ENCODE measurements around the gene INPP5F. TPM values are rescaled to one million over a fixed set of nuclear protein-coding genes. Genes with fewer than 3 reads are reported as not detected.
"Not testable (repeated sequence)": the region's sequence is repeated elsewhere in the genome, so short reads cannot be mapped to it uniquely, and the experiment has no call there.

Gene INPP5F
- total and polyA plus RNA-seq, 2 experiments from 2014 or later, result 41.4 to 86.0 TPM

GRCh38 chr10:119795101-119795500, 69.3 kb downstream of the INPP5F start:
- not testable (repeated sequence) for DNase-seq (ENCODE audit: low spot score); H2AFZ ChIP-seq; H3K27ac ChIP-seq (ENCODE audit: low read depth); H3K4me2 ChIP-seq; H3K4me1 ChIP-seq (ENCODE audit: insufficient read depth); H3K4me3 ChIP-seq; H4K20me1 ChIP-seq (replicated peaks; ENCODE audit: insufficient read depth); H3F3A ChIP-seq (replicated peaks; ENCODE audit: low read depth); ATAC-seq; H3K4me1 Mint-ChIP-seq; H3K4me3 Mint-ChIP-seq; H3K27me3 Mint-ChIP-seq (ENCODE audit: insufficient read depth, low read depth, poor library complexity); H3K27ac Mint-ChIP-seq; H3K36me3 ChIP-seq (ENCODE audit: insufficient read depth); H3K79me2 ChIP-seq (replicated peaks; ENCODE audit: insufficient read depth); H3K9me2 ChIP-seq (ENCODE audit: insufficient read depth); H3K27me3 ChIP-seq (ENCODE audit: insufficient read depth)
- Mint-ChIP-seq H3K9me3 (peaks cover 12% of the 10 kb centered on the region; the same call in 2 of the 3 replicates), H3K36me3 (ENCODE audit: low read depth) (peaks cover 24% of the 10 kb centered on the region)

DNA sequence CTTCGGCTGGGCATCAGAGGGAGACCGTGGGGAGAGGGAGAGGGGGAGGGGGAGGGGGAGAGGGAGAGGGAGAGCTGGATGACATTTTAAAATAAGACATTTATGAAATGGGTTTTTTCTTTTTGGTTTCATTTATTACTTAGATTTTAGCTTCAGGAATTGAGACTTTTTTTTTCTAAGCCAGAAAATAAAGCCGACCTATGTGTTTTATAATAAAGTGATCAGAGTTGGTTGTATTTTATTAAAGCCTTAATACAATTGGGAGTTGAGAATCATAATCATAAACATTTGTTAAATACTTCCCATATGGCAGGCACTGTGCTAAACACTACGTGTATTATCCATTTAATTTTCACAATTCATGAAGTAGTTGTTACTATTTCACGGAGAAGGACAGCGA, 70.2 kb downstream of the INPP5F start:
- H3K27me3 ChIP-seq (ENCODE audit: insufficient read depth), result no peaks in the 10 kb centered on the region
- H2AFZ ChIP-seq, result no peak overlapping the region
- H3K36me3 ChIP-seq (ENCODE audit: insufficient read depth), result no peaks in the 10 kb centered on the region
- ATAC-seq (no peak), DNase-seq (ENCODE audit: low spot score) (no peak)
- Mint-ChIP-seq H3K27ac (no peak overlapping the region), H3K4me1 (no peaks in the 10 kb centered on the region), H3K36me3 (ENCODE audit: low read depth) (peaks cover 24% of the 10 kb centered on the region), H3K27me3 (ENCODE audit: insufficient read depth, low read depth, poor library complexity) (peaks cover 6% of the 10 kb centered on the region), H3K4me3 (no peak overlapping the region), H3K9me3 (peaks cover 12% of the 10 kb centered on the region; the same call in 2 of the 3 replicates)
- no peaks in the 10 kb centered on the region for H3K79me2 ChIP-seq (replicated peaks; ENCODE audit: insufficient read depth)
- no peak overlapping the region for H3K4me3 ChIP-seq
- TF ChIP-seq STAT1 (IDR thresholded peaks at IDR 0.05; ENCODE audit: unreplicated experiment) (no peak), JUNB (IDR thresholded peaks at IDR 0.05; ENCODE audit: unreplicated experiment) (no peak), POLR2AphosphoS5 (IDR thresholded peaks at IDR 0.05; ENCODE audit: low read depth) (no peak), ZNF114 (CRISPR knock-in tag; IDR thresholded peaks at IDR 0.05) (no peak), EZH2 (IDR thresholded peaks at IDR 0.05; ENCODE audit: low read depth, unreplicated experiment) (no peak), ZNF331 (CRISPR knock-in tag; IDR thresholded peaks at IDR 0.05; ENCODE audit: low read depth) (no peak), CREB1 (CRISPR knock-in tag; IDR thresholded peaks at IDR 0.05; ENCODE audit: low read depth) (no peak), NANOG (IDR thresholded peaks at IDR 0.05; ENCODE audit: borderline replicate concordance) (no peak), EZH2phosphoT487 (IDR thresholded peaks at IDR 0.05; ENCODE audit: unreplicated experiment) (no peak)
- TF ChIP-seq, protein P1, sequence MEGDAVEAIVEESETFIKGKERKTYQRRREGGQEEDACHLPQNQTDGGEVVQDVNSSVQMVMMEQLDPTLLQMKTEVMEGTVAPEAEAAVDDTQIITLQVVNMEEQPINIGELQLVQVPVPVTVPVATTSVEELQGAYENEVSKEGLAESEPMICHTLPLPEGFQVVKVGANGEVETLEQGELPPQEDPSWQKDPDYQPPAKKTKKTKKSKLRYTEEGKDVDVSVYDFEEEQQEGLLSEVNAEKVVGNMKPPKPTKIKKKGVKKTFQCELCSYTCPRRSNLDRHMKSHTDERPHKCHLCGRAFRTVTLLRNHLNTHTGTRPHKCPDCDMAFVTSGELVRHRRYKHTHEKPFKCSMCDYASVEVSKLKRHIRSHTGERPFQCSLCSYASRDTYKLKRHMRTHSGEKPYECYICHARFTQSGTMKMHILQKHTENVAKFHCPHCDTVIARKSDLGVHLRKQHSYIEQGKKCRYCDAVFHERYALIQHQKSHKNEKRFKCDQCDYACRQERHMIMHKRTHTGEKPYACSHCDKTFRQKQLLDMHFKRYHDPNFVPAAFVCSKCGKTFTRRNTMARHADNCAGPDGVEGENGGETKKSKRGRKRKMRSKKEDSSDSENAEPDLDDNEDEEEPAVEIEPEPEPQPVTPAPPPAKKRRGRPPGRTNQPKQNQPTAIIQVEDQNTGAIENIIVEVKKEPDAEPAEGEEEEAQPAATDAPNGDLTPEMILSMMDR (conservative IDR thresholded peaks at IDR 0.05; ENCODE audit: low read depth in 2 of 2), result no peak
- TF ChIP-seq, protein P2, sequence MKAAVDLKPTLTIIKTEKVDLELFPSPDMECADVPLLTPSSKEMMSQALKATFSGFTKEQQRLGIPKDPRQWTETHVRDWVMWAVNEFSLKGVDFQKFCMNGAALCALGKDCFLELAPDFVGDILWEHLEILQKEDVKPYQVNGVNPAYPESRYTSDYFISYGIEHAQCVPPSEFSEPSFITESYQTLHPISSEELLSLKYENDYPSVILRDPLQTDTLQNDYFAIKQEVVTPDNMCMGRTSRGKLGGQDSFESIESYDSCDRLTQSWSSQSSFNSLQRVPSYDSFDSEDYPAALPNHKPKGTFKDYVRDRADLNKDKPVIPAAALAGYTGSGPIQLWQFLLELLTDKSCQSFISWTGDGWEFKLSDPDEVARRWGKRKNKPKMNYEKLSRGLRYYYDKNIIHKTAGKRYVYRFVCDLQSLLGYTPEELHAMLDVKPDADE (IDR thresholded peaks at IDR 0.05), result no peak
- H3K27ac ChIP-seq (ENCODE audit: low read depth), result no peak overlapping the region
- no peak overlapping the region for H3K4me2 ChIP-seq
- no peaks in the 10 kb centered on the region for H3F3A ChIP-seq (replicated peaks; ENCODE audit: low read depth)
- no peaks in the 10 kb centered on the region for H3K4me1 ChIP-seq (ENCODE audit: insufficient read depth)
- H3K9me2 ChIP-seq (ENCODE audit: insufficient read depth), result no peaks in the 10 kb centered on the region
- H4K20me1 ChIP-seq (replicated peaks; ENCODE audit: insufficient read depth), result no peaks in the 10 kb centered on the region
